Lower leg skin (tissue), 3 donors: Measurements from ENCODE around the gene GRK6.
"Not testable (repeated sequence)": the region's sequence is repeated elsewhere in the genome, so short reads cannot be mapped to it uniquely, and the experiment has no call there.

Experiments used
- CTCF ChIP-seq, 3 donors: fragments of 450-650 bp; IDR thresholded peaks; one replicate each; pipeline ENCODE4 v1.5.1; 2016; ENCODE audit warnings: antibody characterized with exemption in 3 of 3, mild to moderate bottlenecking in 3 of 3, moderate library complexity in 2 of 3
- POLR2A ChIP-seq, 2 donors: fragments of 450-650 bp; IDR thresholded peaks; one replicate each; pipeline ENCODE4 v1.6.1; 2016 to 2017; ENCODE audit warnings: antibody characterized with exemption in 2 of 2, mild to moderate bottlenecking in 1 of 2, moderate library complexity in 1 of 2

GRCh38 chr5:177485753-177486152 lies 59.3 kb downstream of the GRK6 start:
- not testable (repeated sequence) for TF ChIP-seq POLR2A, CTCF (IDR thresholded peaks at IDR 0.05)
